Hepatocyte (in vitro differentiated cells): ENCODE measurements around the gene CMIP.

Experiments used
- CTCF ChIP-seq: fragments of 200-600 bp; sonication (generic); IDR thresholded peaks from 2 replicates; pipeline ENCODE4 v1.5.1; 2016; ENCODE audit warnings: antibody characterized with exemption, mild to moderate bottlenecking; ENCODE audit not compliant: poor library complexity
- EZH2 ChIP-seq: fragments of 200-600 bp; sonication (generic); IDR thresholded peaks from 2 replicates; pipeline ENCODE4 v1.6.1; 2016; ENCODE audit warnings: antibody characterized with exemption, mild to moderate bottlenecking, borderline replicate concordance

GRCh38 chr16:81449241-81449640 is 4.6 kb downstream of the CMIP start:
- no peak for TF ChIP-seq CTCF
- no peak for TF ChIP-seq EZH2
